GM18502 (cell line): ENCODE results near the gene NDFIP2.

Source experiments
- ATAC-seq: cut with Tn5 transposase; IDR thresholded peaks from one replicate; pipeline ENCODE4 v1.9.1; 2021; ENCODE audit warnings: mild to moderate bottlenecking; ENCODE audit not compliant: unreplicated experiment, poor library complexity

The NDFIP2 gene, protein sequence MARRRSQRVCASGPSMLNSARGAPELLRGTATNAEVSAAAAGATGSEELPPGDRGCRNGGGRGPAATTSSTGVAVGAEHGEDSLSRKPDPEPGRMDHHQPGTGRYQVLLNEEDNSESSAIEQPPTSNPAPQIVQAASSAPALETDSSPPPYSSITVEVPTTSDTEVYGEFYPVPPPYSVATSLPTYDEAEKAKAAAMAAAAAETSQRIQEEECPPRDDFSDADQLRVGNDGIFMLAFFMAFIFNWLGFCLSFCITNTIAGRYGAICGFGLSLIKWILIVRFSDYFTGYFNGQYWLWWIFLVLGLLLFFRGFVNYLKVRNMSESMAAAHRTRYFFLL

DNA sequence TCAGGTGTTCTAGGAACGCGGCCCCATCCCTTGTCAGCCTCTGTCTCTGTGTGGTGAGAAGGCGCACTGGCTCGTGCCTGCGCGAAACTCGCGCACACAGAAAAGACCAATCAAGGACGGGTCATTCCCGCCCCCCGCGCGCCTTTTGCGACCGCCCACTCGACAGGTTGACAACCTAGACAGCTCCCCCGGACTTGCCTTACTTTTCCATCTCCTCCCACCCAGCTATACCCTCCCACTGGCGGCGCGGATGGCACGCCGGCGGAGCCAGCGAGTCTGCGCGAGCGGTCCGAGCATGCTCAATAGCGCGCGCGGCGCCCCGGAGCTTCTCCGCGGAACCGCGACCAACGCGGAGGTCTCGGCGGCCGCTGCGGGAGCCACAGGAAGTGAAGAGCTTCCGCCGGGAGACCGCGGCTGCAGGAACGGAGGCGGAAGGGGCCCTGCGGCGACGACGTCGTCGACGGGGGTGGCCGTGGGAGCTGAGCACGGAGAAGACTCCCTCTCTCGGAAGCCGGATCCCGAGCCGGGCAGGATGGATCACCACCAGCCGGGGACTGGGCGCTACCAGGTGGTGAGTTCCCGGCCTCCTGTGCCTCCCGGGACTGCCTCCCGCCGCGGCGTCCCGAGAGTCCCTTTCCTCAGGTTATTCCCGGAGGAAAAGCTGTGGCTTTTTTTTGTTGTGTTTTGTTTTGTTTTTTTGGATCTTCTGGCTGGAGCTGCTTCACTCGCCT lies at the start of gene NDFIP2:
Gene NDFIP2, plus strand, starts transcription at position 202 of the 731 bp plus-strand sequence. Its CDS starts 49 bp downstream, at position 251.
- ATAC-seq, result peak; percentile 89

DNA sequence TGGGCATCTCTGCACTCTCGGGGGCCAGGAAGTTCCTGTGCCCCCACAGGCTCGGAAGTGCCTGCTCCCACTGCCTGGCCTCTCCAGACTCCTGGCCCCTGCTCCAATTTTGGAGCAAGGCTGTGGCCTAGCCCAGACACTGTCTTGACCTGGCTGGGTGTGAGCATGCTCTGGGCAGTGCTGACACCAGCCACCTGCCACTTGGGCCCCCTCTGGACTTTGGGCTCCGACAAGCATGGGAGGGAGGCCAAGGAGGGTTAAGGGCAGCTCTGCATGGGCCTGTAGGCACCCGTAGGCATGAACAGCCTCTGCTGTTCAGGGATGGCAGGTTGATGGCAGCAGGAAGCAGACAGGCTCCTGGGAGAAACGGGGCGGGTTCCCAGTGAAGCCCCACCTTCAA lies 48.9 kb upstream of the NDFIP2 start:
- no peak for ATAC-seq

DNA sequence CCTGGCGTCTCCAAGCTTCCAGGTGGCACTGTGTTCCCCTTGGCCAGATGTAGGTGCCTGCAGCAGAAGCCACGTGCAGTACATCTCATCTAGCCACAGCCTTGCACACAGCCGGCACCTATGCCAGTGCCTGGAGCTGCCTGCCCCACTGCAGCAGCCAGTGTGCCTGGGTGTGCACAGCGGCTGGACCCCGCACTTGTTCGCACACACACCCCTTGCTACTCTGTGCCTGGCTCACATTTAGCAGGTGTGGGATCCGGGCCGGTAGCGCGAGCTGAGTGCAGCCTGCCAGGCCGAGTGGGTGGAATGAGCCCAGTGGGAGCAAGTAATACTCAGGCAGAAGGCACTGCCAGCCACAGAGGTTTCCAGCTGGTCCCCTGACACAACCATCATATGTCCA lies 48.0 kb upstream of the NDFIP2 start:
- no peak for ATAC-seq

DNA sequence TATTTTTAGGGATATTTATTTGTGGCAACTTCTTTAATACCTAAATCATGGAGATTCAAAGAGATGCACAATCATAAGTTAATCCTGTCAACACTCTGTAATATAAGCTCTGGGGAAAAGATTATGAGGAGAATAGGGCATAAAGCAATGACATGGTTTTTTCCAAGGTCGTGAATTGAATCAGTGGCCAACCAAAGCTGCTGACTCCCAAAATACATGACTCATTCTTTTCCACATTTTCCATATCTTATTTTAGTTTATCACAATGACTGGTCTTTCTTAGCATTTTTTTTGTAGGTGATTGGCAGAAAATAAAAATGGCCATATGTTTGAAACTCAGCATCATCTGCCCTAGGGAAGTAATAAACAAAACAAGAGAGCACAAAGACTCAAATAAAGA lies 46.4 kb upstream of the NDFIP2 start:
- ATAC-seq, result no peak

DNA sequence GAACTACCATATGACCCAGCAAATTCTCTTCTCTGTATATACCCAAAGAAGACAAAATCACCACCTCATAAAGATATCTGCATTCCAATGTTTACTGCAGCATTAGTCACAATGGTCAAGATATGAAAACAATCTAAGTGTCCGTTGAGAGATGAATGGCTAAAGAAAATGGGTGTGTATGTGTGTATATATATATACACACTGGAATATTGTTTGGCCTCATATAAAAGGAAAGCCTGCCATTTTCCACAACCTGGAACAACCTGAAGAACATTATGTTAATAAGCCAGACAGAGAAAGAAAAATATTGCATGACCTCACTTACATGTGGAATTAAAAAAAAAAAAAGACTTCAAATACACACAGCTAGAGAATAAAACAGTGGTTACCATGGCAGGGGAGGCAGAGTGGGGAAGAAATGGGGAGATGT lies 45.4 kb upstream of the NDFIP2 start:
- no peak for ATAC-seq

DNA sequence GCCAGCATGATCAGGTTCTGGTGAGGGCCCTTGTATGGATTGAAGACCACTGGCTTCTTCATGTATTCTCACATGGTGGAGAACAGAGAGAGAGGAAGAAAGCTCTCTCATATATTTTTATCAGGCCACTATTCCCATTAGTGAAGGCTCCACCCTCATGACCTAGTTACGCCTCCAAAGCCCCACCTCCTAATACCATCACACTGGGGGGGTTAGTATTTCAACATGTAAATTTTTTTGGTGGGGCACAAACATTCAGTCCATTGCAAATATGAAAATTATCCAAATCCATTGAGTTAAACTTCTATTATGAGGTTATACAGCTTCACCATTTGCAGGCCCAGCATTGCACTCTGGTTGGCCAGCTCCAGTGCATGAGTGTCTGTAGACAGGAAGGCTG lies 41.7 kb upstream of the NDFIP2 start:
- no peak for ATAC-seq

DNA sequence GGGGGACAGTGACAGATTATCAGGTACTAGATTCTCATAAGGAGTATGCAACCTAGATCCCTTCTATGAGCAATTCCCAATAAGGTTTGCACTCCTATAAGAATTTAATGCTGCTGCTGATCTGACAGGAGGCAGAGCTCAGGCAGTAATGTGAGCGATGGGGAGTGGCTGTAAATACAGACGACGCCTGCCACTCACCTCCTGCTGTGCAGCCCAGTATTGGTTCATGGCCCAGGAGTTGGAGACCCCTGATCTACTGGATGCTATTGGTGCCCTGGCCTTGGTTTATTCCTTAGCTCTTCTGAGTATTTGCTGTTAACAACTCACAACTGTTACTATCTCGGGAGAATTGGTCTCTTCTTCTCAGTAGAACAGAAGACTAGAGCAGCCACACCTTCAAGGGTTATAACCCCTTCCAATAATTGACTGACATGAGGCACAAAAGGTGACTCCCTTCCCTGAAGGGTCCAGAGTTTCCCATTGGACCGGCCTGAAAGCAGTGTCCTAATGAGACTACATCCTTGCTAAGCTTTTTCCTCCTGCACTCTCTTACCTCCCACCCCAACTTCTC lies 39.9 kb upstream of the NDFIP2 start:
- ATAC-seq, result no peak

DNA sequence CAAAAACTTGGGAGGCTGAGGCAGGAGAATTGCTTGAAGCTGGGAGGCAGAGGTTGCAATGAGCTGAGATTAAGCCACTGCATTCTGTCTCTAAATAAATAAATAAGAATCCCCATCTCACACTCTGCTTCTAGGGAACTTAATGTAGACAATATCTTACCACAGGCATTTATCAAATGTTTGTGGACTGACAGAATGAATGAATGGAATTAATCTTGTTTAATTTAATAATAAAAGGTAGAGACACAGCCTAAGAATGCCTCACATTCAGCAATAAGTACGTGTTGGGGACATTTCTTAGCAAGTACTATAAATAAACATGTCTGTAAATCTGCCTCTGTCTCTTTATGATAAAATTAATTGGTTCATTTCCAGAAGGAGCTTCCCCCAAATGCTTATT lies 38.7 kb upstream of the NDFIP2 start:
- no peak for ATAC-seq

DNA sequence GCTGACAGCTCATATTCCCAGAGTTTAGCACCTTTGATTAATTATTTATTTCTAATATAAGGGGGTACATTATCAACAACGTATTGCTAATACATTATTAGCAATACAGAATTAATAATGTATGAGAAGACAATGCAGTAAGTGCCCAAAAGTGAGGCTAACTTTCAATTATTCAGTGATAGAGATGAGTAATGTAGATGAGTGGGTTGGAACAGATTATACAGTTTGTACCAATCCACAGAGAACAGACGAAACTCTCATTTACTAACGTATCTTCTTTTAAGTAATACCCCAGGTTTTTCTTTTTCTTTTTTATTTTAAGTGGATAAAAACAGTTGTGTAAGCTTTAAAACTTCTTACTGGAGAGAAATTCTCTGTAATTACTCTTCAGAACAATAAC lies 38.2 kb upstream of the NDFIP2 start:
- no peak for ATAC-seq

DNA sequence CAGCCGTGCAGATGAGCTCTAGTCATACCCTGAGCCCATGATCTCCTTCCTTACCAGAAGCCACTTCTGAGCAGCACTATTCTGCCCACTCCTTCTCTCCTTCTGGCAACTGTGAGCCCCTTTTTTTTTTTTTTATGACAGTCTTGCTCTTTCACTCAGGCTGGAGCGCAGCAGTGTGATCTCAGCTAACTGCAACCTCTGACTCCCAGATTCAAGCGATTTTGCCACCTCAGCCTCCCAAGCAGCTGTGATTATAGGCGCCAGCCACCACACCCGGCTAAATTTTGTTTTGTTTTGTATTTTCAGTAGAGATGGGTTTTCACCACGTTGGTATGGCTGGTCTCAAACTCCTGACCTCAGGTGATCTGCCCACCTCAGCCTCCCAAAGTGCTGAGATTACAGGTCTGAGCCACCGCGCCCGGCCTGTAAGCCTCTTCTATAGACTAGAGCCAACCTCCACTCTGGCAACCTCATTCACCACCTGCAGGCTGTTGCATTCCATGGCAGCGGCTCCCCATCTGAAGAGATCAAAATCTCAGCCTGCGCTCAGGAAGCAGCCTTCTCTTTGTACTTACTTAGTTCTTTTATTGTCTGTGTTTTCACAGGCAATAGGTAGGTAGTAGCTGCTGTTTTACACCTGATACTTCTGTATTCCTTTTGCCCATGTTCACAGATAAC lies 34.8 kb upstream of the NDFIP2 start:
- no peak for ATAC-seq

DNA sequence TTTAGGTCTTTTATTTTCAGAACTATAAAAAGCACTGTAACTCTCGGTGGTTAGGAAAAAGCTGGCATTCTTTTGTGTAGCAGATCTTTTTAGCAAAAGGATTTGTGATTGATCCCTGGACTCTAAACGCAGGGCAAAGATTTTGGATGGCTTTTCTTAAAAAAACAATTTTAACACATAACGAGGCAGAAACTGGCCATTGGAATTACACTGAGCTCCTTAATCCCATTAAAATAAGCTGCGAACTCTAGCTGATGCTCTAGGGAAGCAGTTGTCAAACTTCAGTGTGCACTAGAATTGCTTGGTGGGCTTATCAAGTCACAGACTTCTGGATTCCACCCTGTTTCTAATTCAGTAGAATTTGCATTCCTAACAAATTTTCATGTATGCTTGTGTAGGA lies 33.8 kb upstream of the NDFIP2 start:
- no peak for ATAC-seq

DNA sequence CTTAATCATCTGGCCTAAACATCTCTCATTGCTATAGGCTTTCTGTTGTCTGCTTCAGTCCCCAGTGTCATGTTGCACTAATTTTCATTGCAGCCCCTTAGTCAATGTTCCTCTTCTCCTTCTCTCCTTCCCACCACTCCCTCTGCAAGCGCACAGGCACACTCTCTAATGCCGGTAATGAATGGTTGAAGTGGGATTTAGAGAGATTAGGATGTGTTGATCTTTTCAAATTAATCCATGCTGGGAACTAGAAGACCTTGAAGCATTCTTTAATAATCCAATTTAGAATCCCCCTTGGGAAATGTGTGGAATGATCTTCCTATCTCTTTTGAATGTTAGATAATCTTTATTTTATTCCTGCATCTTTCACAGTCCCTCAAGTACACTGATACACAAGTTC lies 33.2 kb upstream of the NDFIP2 start:
- no peak for ATAC-seq

DNA sequence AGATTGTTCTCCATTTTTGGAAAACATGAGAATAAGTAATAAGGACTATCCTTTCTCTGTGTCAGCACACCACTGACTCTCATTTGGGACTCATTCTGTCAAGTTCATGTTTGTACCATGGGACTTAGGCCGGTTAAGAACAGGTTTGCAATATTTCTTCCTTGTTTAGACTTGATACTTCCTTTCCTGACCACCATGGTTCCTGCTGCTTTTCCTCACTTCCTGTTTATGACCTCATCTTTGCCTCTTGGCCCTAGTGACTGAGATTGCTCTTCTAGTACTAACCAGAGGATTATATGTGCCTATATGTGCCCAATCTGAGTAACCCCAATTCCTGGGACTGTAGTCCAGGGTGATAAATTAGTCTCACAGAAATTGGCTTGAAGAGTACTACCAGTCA lies 32.5 kb upstream of the NDFIP2 start:
- ATAC-seq, result peak; percentile 36

DNA sequence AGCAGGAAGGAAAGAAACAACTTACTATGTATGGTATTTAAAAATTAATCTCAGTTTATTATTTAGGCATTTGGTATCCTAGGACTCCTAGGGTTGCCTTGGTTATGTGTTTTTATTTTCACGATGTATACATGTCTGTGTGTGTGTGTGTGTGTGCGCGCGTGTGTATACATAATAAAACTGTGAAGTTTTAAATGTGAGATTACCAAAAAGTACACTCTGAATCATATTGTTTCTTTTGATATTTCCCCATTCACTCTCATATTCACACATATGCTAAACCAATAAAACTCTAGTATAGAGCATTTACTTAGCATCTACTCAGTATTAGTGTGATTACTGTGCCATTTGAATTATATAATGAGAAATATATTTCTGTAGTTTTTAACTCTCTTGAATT lies 30.8 kb upstream of the NDFIP2 start:
- no peak for ATAC-seq

DNA sequence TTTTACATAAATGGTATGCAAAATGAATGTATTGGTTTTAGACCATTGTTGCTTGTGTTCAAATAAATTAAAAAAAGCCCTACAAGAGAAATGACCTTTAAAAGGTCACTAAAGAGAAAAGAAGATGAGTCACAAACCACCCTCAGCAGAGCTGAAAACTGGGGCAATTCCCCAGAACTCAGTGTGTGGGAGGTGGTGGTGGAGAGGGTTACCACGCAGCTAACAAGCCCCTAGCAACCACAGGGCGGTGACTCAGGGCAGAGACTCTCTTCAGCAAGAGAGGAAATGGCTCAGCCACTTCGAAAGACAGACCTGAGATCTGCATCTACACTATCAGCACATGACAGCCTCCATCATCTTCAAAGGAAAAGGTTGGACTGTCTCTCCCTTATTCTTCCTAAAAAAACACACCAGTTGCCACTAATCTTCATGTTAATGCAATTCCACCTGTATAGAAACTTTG lies 29.4 kb upstream of the NDFIP2 start:
- ATAC-seq, result peak; percentile 99

DNA sequence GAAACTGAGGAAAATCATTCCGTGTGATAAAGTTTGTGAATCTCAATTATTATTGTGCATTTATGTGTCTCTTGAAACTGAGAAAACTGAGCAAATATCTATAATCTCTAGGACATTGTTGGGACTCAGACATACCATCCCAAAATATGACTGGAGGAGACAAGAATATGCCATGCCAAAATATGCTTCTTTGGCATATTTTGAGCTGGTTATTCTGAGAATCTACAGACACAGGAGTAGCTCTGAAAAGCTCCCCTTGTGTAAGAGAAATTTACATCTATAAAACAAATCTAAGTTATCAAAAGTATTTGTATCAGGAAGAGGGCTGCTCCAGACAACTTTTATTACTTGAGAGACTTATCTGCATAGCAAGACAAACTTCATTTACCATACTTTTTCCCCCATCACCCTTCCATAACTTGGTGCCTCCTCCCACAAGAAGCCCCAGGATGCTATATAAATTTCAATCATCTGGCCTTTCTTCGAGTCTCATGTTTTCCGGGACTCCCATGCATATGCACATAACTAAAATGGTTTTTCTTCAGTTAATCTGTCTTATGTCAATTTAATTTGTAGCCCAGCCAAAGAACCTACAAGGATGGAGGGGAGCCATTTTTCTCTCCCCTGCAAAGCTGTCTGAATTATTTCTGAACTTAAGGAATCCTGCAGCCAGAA lies 28.6 kb upstream of the NDFIP2 start:
- no peak for ATAC-seq

DNA sequence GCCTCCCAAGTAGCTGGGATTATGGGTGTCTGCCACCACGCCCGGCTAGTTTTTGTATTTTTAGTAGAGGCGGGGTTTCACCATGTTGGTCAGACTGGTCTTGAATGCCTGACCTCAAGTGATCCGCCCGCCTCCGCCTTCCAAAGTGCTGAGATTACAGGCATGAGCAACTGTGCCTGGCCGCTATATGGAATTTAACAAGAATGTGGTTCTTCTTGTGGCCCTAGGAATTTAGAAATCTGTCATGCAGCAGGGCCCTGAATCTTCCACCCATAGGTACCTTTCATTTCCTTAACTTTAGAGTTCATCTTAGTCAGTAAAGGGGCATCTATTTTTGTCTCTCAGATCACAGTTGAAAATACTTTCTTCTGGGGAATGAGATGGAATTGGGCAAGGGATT lies 25.6 kb upstream of the NDFIP2 start:
- ATAC-seq, result no peak

DNA sequence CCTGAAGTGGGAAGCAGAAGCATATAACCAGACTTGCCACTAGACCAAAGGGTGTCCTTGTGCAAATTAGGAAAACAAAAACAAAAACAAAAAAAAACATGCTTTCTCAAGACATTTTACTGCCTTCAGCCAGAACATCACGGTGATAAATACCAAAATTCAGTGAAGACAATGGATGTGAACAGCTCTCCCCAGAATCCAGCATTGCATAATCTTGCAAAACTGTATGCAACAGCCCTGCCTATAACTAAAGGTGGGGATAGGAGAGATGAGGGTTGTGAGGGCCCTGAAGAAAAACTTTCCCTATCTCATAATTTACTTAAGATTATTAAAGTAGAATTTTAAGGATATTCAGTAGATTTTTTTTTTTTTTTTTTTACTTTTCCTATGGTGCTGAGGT lies 24.9 kb upstream of the NDFIP2 start:
- no peak for ATAC-seq

DNA sequence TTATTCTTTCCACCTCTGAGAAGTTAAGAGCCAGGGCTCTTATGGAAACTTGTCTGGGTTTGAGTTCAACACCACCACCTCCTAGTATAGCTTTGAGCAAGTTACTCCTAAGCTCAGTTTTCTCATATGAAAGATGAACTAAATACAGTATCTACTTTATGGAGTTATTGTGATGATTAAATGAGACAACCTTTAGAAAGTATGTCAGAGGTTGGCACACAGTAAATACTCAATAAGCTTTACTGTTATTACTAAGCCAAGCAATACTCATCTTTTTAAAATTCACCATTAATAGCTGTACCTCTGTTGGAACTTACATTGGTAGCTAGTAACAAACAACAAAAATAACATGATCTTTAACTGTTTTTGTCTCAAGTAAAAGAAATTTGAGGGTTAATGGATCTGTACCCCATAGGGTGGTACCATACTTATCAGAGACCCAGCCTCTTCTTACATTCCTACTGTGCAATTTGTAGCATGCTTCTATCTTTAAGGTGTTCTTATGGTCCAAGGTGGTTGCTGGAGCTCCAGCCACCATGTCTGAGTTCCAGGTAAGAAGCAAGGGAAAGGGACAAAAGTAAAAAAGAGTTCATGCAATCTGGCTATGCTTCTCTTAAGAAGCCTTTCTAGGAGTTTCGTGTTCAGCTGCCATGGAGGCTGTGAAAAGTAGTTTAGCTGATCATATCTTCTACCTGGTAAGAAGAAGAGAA lies 24.1 kb upstream of the NDFIP2 start:
- ATAC-seq, result peak; percentile 35

DNA sequence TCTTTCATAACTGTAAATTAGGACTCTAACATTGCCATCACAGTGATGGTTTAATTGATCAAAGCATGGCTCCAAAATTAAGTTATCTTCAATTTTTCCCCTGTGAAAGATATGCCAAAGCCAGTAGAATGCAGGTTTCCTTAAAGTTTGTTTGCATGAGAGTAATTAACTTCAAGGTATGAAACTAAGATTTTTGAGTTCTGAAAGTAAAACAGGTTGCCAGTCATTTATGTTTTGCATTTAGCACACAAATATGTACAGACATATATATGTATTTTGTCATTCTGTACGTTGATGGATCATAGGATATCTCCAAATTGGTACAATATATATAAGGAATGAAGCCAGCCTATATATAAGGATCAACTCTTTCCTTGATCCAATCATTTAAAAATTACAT lies 23.6 kb upstream of the NDFIP2 start:
- peak; percentile 72 for ATAC-seq
